OCI-LY3 (cell line): ENCODE data around the gene GJC2.

Source experiments
- CTCF ChIP-seq: fragments of 200-600, 300-600 bp; sonication (generic); IDR thresholded peaks from 2 replicates; pipeline ENCODE4 v1.5.1; 2014; ENCODE audit warnings: antibody characterized with exemption, low read length, low read depth
- EZH2phosphoT487 ChIP-seq: fragments of 200-600 bp; shearing (Covaris generic); IDR thresholded peaks from 2 replicates; pipeline ENCODE4 v1.6.1; 2018; ENCODE audit warnings: antibody characterized with exemption, mixed run types, low read depth

- TF ChIP-seq CTCF (no peak), EZH2phosphoT487 (no peak)
Observed at GRCh38 chr1:228120351-228120750, 29.4 kb upstream of the GJC2 start.
